IPS DF 6.9 (cell line): ENCODE measurements around the gene ZBTB7A.

Experiments used
- DNase-seq: peaks from one replicate; pipeline ENCODE4 v3.0.0-alpha.2; 2013; ENCODE audit warnings: low read depth, low spot score
- H3K27ac ChIP-seq: one replicate; pipeline ENCODE4 v1.5.1; 2013; ENCODE audit warnings: low read length, control low read depth
- H3K27me3 ChIP-seq: 2 replicates; pipeline ENCODE4 v1.6.1; 2013; ENCODE audit warnings: mild to moderate bottlenecking, low read length; ENCODE audit not compliant: control insufficient read depth, insufficient read depth
- H3K36me3 ChIP-seq: 2 replicates; pipeline ENCODE4 v1.6.1; 2013; ENCODE audit warnings: low read length; ENCODE audit not compliant: control insufficient read depth, insufficient read depth
- H3K4me1 ChIP-seq: 2 replicates; pipeline ENCODE4 v1.6.1; 2013; ENCODE audit warnings: low read length; ENCODE audit not compliant: control insufficient read depth, insufficient read depth
- H3K4me3 ChIP-seq: 2 replicates; pipeline ENCODE4 v1.5.1; 2013; ENCODE audit warnings: mild to moderate bottlenecking, low read length
- H3K9me3 ChIP-seq: 2 replicates; pipeline ENCODE4 v1.6.1; 2013; ENCODE audit warnings: low read length, inconsistent platforms; ENCODE audit not compliant: control insufficient read depth, insufficient read depth
- WGBS: extraction: QIAGEN DNeasy Blood & Tissue Kit; methylation state at CpG from one replicate; pipeline ENCODE4 v1.1.7; 2013; ENCODE audit warnings: mixed read lengths, missing lambda C conversion rate; ENCODE audit not compliant: insufficient read length, insufficient coverage; 5-methylcytosine and 5-hydroxymethylcytosine counted together

ZBTB7A gene

GRCh38 chr19:4043966-4044715 is 22.6 kb downstream of the ZBTB7A start:
- Histone ChIP-seq H3K4me1 (no peaks in the 10 kb centered on the region; the same call in 1 of the 2 replicates), H3K27ac (no peak overlapping the region), H3K27me3 (no peaks in the 10 kb centered on the region), H3K36me3 (peaks cover 6% of the 10 kb centered on the region; the same call in 1 of the 2 replicates), H3K4me3 (no peak overlapping the region), H3K9me3 (no peaks in the 10 kb centered on the region)
- no peak for DNase-seq
- WGBS, result no CpG with 5 or more reads among the region's 31 CpGs

- DNase-seq, result no peak
- H3K36me3 ChIP-seq, result peaks cover 6% of the 10 kb centered on the region; the same call in 1 of the 2 replicates
- H3K27ac ChIP-seq, result no peak overlapping the region
- H3K4me3 ChIP-seq, result no peak overlapping the region
- no peaks in the 10 kb centered on the region for H3K9me3 ChIP-seq
- H3K27me3 ChIP-seq, result no peaks in the 10 kb centered on the region
- H3K4me1 ChIP-seq, result no peaks in the 10 kb centered on the region; the same call in 1 of the 2 replicates
- WGBS, result no CpG with 5 or more reads among the region's 11 CpGs
Measured at GRCh38 chr19:4043401-4043800, 23.3 kb downstream of the ZBTB7A start.

GRCh38 chr19:4042731-4043082 is 24.0 kb downstream of the ZBTB7A start:
- WGBS, result no CpG with 5 or more reads among the region's 14 CpGs
- DNase-seq, result no peak
- Histone ChIP-seq H3K4me3 (no peak overlapping the region), H3K27ac (no peak overlapping the region), H3K9me3 (no peaks in the 10 kb centered on the region), H3K27me3 (no peaks in the 10 kb centered on the region), H3K4me1 (no peaks in the 10 kb centered on the region; the same call in 1 of the 2 replicates), H3K36me3 (peaks cover under 1% of the 10 kb centered on the region; the same call in 1 of the 2 replicates)

- Histone ChIP-seq H3K27me3 (no peaks in the 10 kb centered on the region), H3K36me3 (peaks cover 4% of the 10 kb centered on the region; the same call in 1 of the 2 replicates), H3K27ac (no peak overlapping the region), H3K4me3 (no peak overlapping the region), H3K9me3 (no peaks in the 10 kb centered on the region), H3K4me1 (no peaks in the 10 kb centered on the region; the same call in 1 of the 2 replicates)
- no peak for DNase-seq
- no CpG with 5 or more reads among the region's 14 CpGs for WGBS
Measured at GRCh38 chr19:4042064-4042730, 24.5 kb downstream of the ZBTB7A start.

- peaks cover 21% of the 10 kb centered on the region for H3K36me3 ChIP-seq
- no peak overlapping the region for H3K4me3 ChIP-seq
- WGBS, result no CpG with 5 or more reads among the region's 40 CpGs
- no peaks in the 10 kb centered on the region for H3K27me3 ChIP-seq
- H3K4me1 ChIP-seq, result no peaks in the 10 kb centered on the region
- H3K27ac ChIP-seq, result no peak overlapping the region
- no peaks in the 10 kb centered on the region for H3K9me3 ChIP-seq
- no peak for DNase-seq
Measured at GRCh38 chr19:4038661-4039423, 27.9 kb downstream of the ZBTB7A start.

- Histone ChIP-seq H3K36me3 (peaks cover 29% of the 10 kb centered on the region), H3K4me3 (no peak overlapping the region), H3K4me1 (no peaks in the 10 kb centered on the region), H3K9me3 (no peaks in the 10 kb centered on the region), H3K27ac (no peak overlapping the region), H3K27me3 (no peaks in the 10 kb centered on the region)
- no peak for DNase-seq
- no CpG with 5 or more reads among the region's 33 CpGs for WGBS
Measured at GRCh38 chr19:4038057-4038456, 28.6 kb downstream of the ZBTB7A start.

- Histone ChIP-seq H3K27me3 (no peaks in the 10 kb centered on the region), H3K27ac (no peak overlapping the region), H3K4me3 (no peak overlapping the region), H3K9me3 (no peaks in the 10 kb centered on the region), H3K4me1 (no peaks in the 10 kb centered on the region), H3K36me3 (peaks cover 35% of the 10 kb centered on the region)
- no peak for DNase-seq
- no CpG with 5 or more reads among the region's 54 CpGs for WGBS
Measured at GRCh38 chr19:4037301-4037949, 29.3 kb downstream of the ZBTB7A start.

GRCh38 chr19:4036576-4037300 is 30.0 kb downstream of the ZBTB7A start:
- no peak for DNase-seq
- no peaks in the 10 kb centered on the region for H3K4me1 ChIP-seq
- H3K36me3 ChIP-seq, result peaks cover 36% of the 10 kb centered on the region
- H3K9me3 ChIP-seq, result no peaks in the 10 kb centered on the region
- H3K4me3 ChIP-seq, result no peak overlapping the region
- no peak overlapping the region for H3K27ac ChIP-seq
- H3K27me3 ChIP-seq, result no peaks in the 10 kb centered on the region
- 100% methylated on average over 2 of the region's 25 CpGs for WGBS

- peaks cover 40% of the 10 kb centered on the region for H3K36me3 ChIP-seq
- no peaks in the 10 kb centered on the region for H3K4me1 ChIP-seq
- no peak overlapping the region for H3K4me3 ChIP-seq
- DNase-seq, result no peak
- WGBS, result 100% methylated on average over 2 of the region's 10 CpGs
- H3K9me3 ChIP-seq, result no peaks in the 10 kb centered on the region
- no peaks in the 10 kb centered on the region for H3K27me3 ChIP-seq
- H3K27ac ChIP-seq, result no peak overlapping the region
Measured at GRCh38 chr19:4035582-4035981, 31.1 kb downstream of the ZBTB7A start.
